Duodenal mucosa (tissue), 2 donors: Measurements from ENCODE around the gene MYADM.
A peak's percentile ranks its signal among the peaks of the same experiment; 100 is the strongest.
"Not testable (repeated sequence)": the region's sequence is repeated elsewhere in the genome, so short reads cannot be mapped to it uniquely, and the experiment has no call there.

Experiments
- H3K27ac ChIP-seq: one replicate; pipeline ENCODE4 v1.7.0; 2013; ENCODE audit warnings: low read depth, low read length
- H3K27me3 ChIP-seq, 2 donors: one replicate each; pipeline ENCODE4 v1.7.0; 2013; ENCODE audit warnings: low read length in 2 of 2, control low read depth in 1 of 2; ENCODE audit not compliant: insufficient read depth in 2 of 2, control insufficient read depth in 1 of 2
- H3K36me3 ChIP-seq, 2 donors: one replicate each; pipeline ENCODE4 v1.7.0; 2013; ENCODE audit warnings: low read length in 2 of 2, control low read depth in 1 of 2; ENCODE audit not compliant: insufficient read depth in 2 of 2, control insufficient read depth in 1 of 2
- H3K4me1 ChIP-seq, 2 donors: one replicate each; pipeline ENCODE4 v1.7.0; 2013; ENCODE audit warnings: low read length in 2 of 2, control low read depth in 1 of 2; ENCODE audit not compliant: insufficient read depth in 2 of 2, control insufficient read depth in 1 of 2
- H3K4me3 ChIP-seq, 2 donors: one replicate each; pipeline ENCODE4 v1.7.0; 2013; ENCODE audit warnings: low read length in 2 of 2, low read depth in 1 of 2
- H3K9ac ChIP-seq, 2 donors: one replicate each; pipeline ENCODE4 v1.7.0; 2013; ENCODE audit warnings: low read length in 2 of 2, low read depth in 1 of 2
- H3K9me3 ChIP-seq, 2 donors: one replicate each; pipeline ENCODE4 v1.7.0; 2013; ENCODE audit warnings: low read length in 2 of 2, control low read depth in 1 of 2; ENCODE audit not compliant: control insufficient read depth in 1 of 2

The MYADM gene

DNA sequence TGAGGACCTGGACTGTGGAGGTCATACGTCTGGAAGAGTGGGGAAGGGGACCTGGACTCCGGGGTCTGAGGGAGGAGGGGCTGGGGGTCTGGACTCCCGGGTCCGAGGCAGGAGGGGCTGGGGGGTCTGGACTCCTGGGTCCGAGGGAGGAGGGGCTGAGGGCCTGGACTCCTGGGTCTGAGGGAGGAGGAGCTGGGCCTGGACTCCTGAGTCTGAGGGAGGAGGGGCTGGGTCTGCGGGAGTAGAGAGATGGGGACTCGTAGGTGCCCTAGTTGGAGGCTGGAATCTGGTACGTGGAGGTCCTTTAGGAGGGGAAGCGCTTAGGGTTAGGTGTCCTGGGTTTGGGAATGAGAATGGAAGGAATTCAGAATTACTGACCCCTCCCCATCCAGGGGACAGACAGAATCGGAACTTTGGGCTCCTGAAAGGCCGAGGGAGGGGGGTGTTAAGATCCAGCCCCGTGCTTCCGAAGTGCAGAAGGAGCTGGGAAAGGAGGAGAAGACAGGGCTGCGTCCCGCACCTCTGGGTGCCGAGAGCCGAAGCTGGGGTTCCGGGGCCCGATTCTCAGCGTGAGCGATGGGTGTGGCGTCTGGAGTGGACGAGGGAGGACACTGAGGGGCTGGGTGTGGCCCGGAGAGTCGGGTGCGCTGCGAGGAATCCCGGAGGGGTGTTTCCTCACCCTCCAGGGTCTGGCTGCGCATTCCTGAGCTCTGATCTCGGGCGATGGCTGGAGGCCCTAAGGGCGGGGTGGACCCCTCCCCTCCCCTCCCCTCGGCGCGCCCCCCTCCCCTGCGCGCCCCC is 608 bp downstream of the MYADM start:
- peak overlapping the region; percentile 90 for H3K27ac ChIP-seq
- no peaks in the 10 kb centered on the region for H3K9me3 ChIP-seq
- H3K4me1 ChIP-seq: peaks cover 27 to 45% of the 10 kb centered on the region in 2 donors
- peak overlapping the region; percentile 68 to 84 for H3K4me3 ChIP-seq
- peak overlapping the region; percentile 70 to 85 for H3K9ac ChIP-seq
- no peaks in the 10 kb centered on the region for H3K27me3 ChIP-seq
- H3K36me3 ChIP-seq: peaks cover under 1 to 2% of the 10 kb centered on the region in 2 donors

GRCh38 chr19:53868892-53869804 is 1.5 kb downstream of the MYADM start:
- peak overlapping the region; percentile 68 to 84 for H3K4me3 ChIP-seq
- H3K27me3 ChIP-seq: no peaks in the 10 kb centered on the region
- peaks cover 9 to 11% of the 10 kb centered on the region in 2 donors for H3K36me3 ChIP-seq
- no peaks in the 10 kb centered on the region for H3K9me3 ChIP-seq
- peak overlapping the region; percentile 70 to 87 for H3K9ac ChIP-seq
- H3K4me1 ChIP-seq: peaks cover 25 to 48% of the 10 kb centered on the region in 2 donors
- H3K27ac ChIP-seq: peak overlapping the region; percentile 90

- not testable (repeated sequence) for H3K27me3 ChIP-seq, H3K9me3 ChIP-seq
- Histone ChIP-seq H3K9ac (peak overlapping the region; percentile 64 to 70), H3K4me3 (peak overlapping the region; percentile 68 to 84), H3K36me3 (peaks cover 15% of the 10 kb centered on the region in 2 donors), H3K27ac (peak overlapping the region; percentile 52), H3K4me1 (peaks cover 19 to 44% of the 10 kb centered on the region in 2 donors)
Observed at GRCh38 chr19:53869805-53870484, 2.3 kb downstream of the MYADM start.

- H3K9ac ChIP-seq: peak overlapping the region; percentile 23 to 43
- peaks cover 19 to 43% of the 10 kb centered on the region in 2 donors for H3K4me1 ChIP-seq
- H3K27ac ChIP-seq: peak overlapping the region; percentile 52
- H3K4me3 ChIP-seq: peak overlapping the region; percentile 48 to 54
- H3K9me3 ChIP-seq: no peaks in the 10 kb centered on the region
- no peaks in the 10 kb centered on the region for H3K27me3 ChIP-seq
- H3K36me3 ChIP-seq: peaks cover 16% of the 10 kb centered on the region in 2 donors
Observed at GRCh38 chr19:53870485-53870844, 2.8 kb downstream of the MYADM start.

DNA sequence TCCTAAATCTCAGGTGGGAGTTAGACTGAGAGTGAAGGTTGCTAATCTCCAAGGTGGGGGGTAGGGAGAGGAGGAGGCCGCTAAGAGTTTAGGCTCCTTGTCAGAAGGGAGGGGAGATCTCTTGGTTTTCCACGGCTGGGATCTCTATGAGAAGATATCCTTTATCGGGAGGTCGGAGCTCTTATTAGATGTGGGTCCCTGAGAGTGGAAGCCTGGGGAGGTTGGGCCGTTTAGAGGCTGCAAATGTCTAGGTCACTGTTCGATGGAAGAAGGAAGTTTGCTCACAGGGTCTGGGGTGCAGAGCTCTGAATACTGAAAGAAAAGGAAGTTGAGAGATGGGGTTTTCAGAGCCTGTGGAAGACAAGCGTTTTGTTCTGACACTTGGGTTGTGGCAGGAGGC is 3.8 kb downstream of the MYADM start:
- no peak overlapping the region for H3K4me3 ChIP-seq
- no peak overlapping the region for H3K27ac ChIP-seq
- H3K27me3 ChIP-seq: no peaks in the 10 kb centered on the region
- H3K9me3 ChIP-seq: no peaks in the 10 kb centered on the region
- no peak overlapping the region for H3K9ac ChIP-seq
- H3K4me1 ChIP-seq: peaks cover 13 to 36% of the 10 kb centered on the region in 2 donors
- peaks cover 16% of the 10 kb centered on the region in 2 donors for H3K36me3 ChIP-seq

DNA sequence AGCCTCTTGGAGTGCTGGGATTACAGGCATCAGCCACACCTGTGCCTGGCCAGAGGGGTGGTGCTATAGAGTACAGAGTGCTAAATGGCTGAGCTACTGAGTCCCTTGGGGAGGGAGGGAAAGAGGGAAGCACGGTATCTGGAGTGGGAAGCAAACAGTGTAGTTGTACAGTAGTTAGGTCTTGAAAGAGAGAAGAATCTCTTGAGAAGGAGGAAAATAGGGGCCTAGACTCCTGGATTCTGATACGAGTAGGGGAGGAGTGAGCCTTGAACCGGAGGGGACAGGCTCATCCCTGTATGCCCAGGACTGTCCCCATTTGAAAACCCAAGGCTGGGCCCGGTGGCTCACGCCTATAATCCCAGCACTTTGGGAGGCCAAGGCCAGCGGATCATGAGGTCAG is 5.1 kb downstream of the MYADM start:
- Histone ChIP-seq H3K27ac (no peak overlapping the region), H3K4me1 (peaks cover 6 to 29% of the 10 kb centered on the region in 2 donors), H3K9me3 (no peaks in the 10 kb centered on the region), H3K27me3 (no peaks in the 10 kb centered on the region), H3K4me3 (no peak overlapping the region), H3K9ac (no peak overlapping the region), H3K36me3 (peaks cover 16% of the 10 kb centered on the region in 2 donors)

DNA sequence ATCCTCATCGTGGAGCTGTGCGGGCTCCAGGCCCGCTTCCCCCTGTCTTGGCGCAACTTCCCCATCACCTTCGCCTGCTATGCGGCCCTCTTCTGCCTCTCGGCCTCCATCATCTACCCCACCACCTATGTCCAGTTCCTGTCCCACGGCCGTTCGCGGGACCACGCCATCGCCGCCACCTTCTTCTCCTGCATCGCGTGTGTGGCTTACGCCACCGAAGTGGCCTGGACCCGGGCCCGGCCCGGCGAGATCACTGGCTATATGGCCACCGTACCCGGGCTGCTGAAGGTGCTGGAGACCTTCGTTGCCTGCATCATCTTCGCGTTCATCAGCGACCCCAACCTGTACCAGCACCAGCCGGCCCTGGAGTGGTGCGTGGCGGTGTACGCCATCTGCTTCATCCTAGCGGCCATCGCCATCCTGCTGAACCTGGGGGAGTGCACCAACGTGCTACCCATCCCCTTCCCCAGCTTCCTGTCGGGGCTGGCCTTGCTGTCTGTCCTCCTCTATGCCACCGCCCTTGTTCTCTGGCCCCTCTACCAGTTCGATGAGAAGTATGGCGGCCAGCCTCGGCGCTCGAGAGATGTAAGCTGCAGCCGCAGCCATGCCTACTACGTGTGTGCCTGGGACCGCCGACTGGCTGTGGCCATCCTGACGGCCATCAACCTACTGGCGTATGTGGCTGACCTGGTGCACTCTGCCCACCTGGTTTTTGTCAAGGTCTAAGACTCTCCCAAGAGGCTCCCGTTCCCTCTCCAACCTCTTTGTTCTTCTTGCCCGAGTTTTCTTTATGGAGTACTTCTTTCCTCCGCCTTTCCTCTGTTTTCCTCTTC is 6.3 kb downstream of the MYADM start:
- Histone ChIP-seq H3K27ac (no peak overlapping the region), H3K9me3 (no peaks in the 10 kb centered on the region), H3K27me3 (no peaks in the 10 kb centered on the region), H3K9ac (no peak overlapping the region), H3K4me3 (no peak overlapping the region), H3K36me3 (peaks cover 16% of the 10 kb centered on the region in 2 donors), H3K4me1 (peaks cover 6 to 30% of the 10 kb centered on the region in 2 donors)

DNA sequence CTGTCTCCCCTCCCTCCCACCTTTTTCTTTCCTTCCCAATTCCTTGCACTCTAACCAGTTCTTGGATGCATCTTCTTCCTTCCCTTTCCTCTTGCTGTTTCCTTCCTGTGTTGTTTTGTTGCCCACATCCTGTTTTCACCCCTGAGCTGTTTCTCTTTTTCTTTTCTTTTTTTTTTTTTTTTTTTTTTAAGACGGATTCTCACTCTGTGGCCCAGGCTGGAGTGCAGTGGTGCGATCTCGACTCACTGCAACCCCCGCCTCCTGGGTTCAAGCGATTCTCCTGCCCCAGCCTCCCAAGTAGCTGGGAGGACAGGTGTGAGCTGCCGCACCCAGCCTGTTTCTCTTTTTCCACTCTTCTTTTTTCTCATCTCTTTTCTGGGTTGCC is 6.9 kb downstream of the MYADM start:
- Histone ChIP-seq H3K4me1 (peaks cover 8 to 35% of the 10 kb centered on the region in 2 donors), H3K9ac (no peak overlapping the region), H3K27me3 (peaks cover under 1 to 1% of the 10 kb centered on the region in 2 donors), H3K9me3 (no peaks in the 10 kb centered on the region), H3K36me3 (peaks cover 16% of the 10 kb centered on the region in 2 donors), H3K27ac (no peak overlapping the region), H3K4me3 (no peak overlapping the region)

- H3K27ac ChIP-seq: no peak overlapping the region
Observed at GRCh38 chr19:53875602-53876325, 8.1 kb downstream of the MYADM start.

More at GRCh38 chr19:53875602-53876325, 8.1 kb downstream of the MYADM start:
- H3K9me3 ChIP-seq: no peaks in the 10 kb centered on the region
- peaks cover 16% of the 10 kb centered on the region in 2 donors for H3K36me3 ChIP-seq
- H3K4me1 ChIP-seq: peaks cover 6 to 35% of the 10 kb centered on the region in 2 donors
- H3K9ac ChIP-seq: no peak overlapping the region
- no peak overlapping the region for H3K4me3 ChIP-seq
- peaks cover 8 to 9% of the 10 kb centered on the region in 2 donors for H3K27me3 ChIP-seq
